Bronchial epithelial cell (primary cell): ENCODE data around the gene POFUT1. TPM values are rescaled to one million over a fixed set of nuclear protein-coding genes. Genes with fewer than 3 reads are reported as not detected.
A peak's percentile ranks its signal among the peaks of the same experiment; 100 is the strongest.

Source experiments
- DNase-seq: peaks from one replicate; pipeline ENCODE4 v3.0.0-alpha.2; 2010; ENCODE audit warnings: low read depth
- FAIRE-seq: peaks from 2 replicates; lab custom pipeline; 2011; peaks lifted over from hg19 to GRCh38; lab: Jason Lieb, UNC
- H3K27me3 ChIP-seq: 2 replicates; pipeline ENCODE4 v1.5.1; 2011; ENCODE audit warnings: low read length; ENCODE audit not compliant: control insufficient read depth, insufficient read depth
- H3K36me3 ChIP-seq: 2 replicates; pipeline ENCODE4 v1.5.1; 2011; ENCODE audit warnings: low read length; ENCODE audit not compliant: control insufficient read depth, insufficient read depth
- H3K4me3 ChIP-seq: 2 replicates; pipeline ENCODE4 v1.5.1; 2011; ENCODE audit warnings: mild to moderate bottlenecking, low read depth, low read length, control low read depth
- CTCF ChIP-seq: IDR thresholded peaks from 2 replicates; pipeline ENCODE4 v1.5.1; 2011; ENCODE audit warnings: mild to moderate bottlenecking, moderate library complexity, low read length, control low read depth, inconsistent platforms; ENCODE audit not compliant: insufficient read depth, severe bottlenecking
- total RNA-seq: library from RNA; depleted of rRNA; stranded (reverse); fragments of >200 nt; gene quantifications from 2 replicates; pipeline ENCODE4 v1.2.1, GENCODE V29; 2014

POFUT1 gene
- total RNA-seq, 1 donor from 2014 or later, result 27.6 TPM

GRCh38 chr20:32206760-32207625 is 687 bp upstream of the POFUT1 start:
- peaks cover 9% of the 10 kb centered on the region for H3K36me3 ChIP-seq
- peak overlapping the region; percentile 90 for H3K4me3 ChIP-seq
- no peaks in the 10 kb centered on the region for H3K27me3 ChIP-seq
- DNase-seq, result no peak
- TF ChIP-seq CTCF, result no peak
- FAIRE-seq, result no peak

GRCh38 chr20:32208499-32209154 is 947 bp downstream of the POFUT1 start:
- Histone ChIP-seq H3K4me3 (peak overlapping the region; percentile 90), H3K27me3 (no peaks in the 10 kb centered on the region), H3K36me3 (peaks cover 11% of the 10 kb centered on the region)
- TF ChIP-seq CTCF, result no peak
- DNase-seq, result no peak
- no peak for FAIRE-seq

GRCh38 chr20:32209850-32210605 is 2.3 kb downstream of the POFUT1 start:
- FAIRE-seq (no peak), DNase-seq (peak; percentile 28)
- H3K36me3 ChIP-seq, result peaks cover 12% of the 10 kb centered on the region
- H3K27me3 ChIP-seq, result no peaks in the 10 kb centered on the region
- TF ChIP-seq CTCF, result no peak
- no peak overlapping the region for H3K4me3 ChIP-seq

- no peak for TF ChIP-seq CTCF
- FAIRE-seq (no peak), DNase-seq (no peak)
- Histone ChIP-seq H3K36me3 (peaks cover 27% of the 10 kb centered on the region), H3K27me3 (no peaks in the 10 kb centered on the region), H3K4me3 (no peak overlapping the region)
Observed at GRCh38 chr20:32213870-32214269, 6.2 kb downstream of the POFUT1 start.

GRCh38 chr20:32215147-32215546 is 7.5 kb downstream of the POFUT1 start:
- Histone ChIP-seq H3K36me3 (peaks cover 25% of the 10 kb centered on the region), H3K27me3 (no peaks in the 10 kb centered on the region), H3K4me3 (no peak overlapping the region)
- no peak for TF ChIP-seq CTCF
- FAIRE-seq (no peak), DNase-seq (no peak)
